Muscle of back (tissue), 11 donors: ENCODE measurements around the gene CAMK2G. TPM values are rescaled to one million over a fixed set of nuclear protein-coding genes. Genes with fewer than 3 reads are reported as not detected.
"Not testable (repeated sequence)": the region's sequence is repeated elsewhere in the genome, so short reads cannot be mapped to it uniquely, and the experiment has no call there.

Experiments used
- DNase-seq, 3 donors: peaks; one replicate each; pipeline versions ENCODE4 v3.0.0 to v3.0.0-alpha.2; 2013
- polyA plus RNA-seq, 10 donors: library from polyadenylated mRNA; unstranded; fragments of 120-200 nt; gene quantifications; one replicate each; pipeline ENCODE4 v1.2.1, GENCODE V29; 2013; ENCODE audit not compliant: insufficient read length in 10 of 10

Gene CAMK2G
- polyA plus RNA-seq, 10 donors, result 20.6 to 33.8 (median 28.1) TPM

GRCh38 chr10:73905256-73906020 is 31.1 kb upstream of the CAMK2G start:
- DNase-seq, result no peak

GRCh38 chr10:73902351-73902750 is 28.0 kb upstream of the CAMK2G start:
- no peak for DNase-seq

- no peak for DNase-seq
Observed at GRCh38 chr10:73901261-73901660, 26.9 kb upstream of the CAMK2G start.

GRCh38 chr10:73900064-73900463 is 25.7 kb upstream of the CAMK2G start:
- no peak for DNase-seq

- DNase-seq, result peak in 1 of 3 donors; percentile 70
Observed at GRCh38 chr10:73899423-73899822, 25.1 kb upstream of the CAMK2G start.

- no peak for DNase-seq
Observed at GRCh38 chr10:73898730-73899410, 24.5 kb upstream of the CAMK2G start.

GRCh38 chr10:73897693-73898092 is 23.3 kb upstream of the CAMK2G start:
- DNase-seq, result no peak

- not testable (repeated sequence) for DNase-seq
Observed at GRCh38 chr10:73895381-73895780, 21.0 kb upstream of the CAMK2G start.

- no peak for DNase-seq
Observed at GRCh38 chr10:73894245-73894971, 20.1 kb upstream of the CAMK2G start.

- DNase-seq, result no peak
Observed at GRCh38 chr10:73893426-73893825, 19.1 kb upstream of the CAMK2G start.

GRCh38 chr10:73892310-73893030 is 18.1 kb upstream of the CAMK2G start:
- DNase-seq, result no peak

- DNase-seq, result no peak
Observed at GRCh38 chr10:73891540-73891939, 17.2 kb upstream of the CAMK2G start.

- DNase-seq, result not testable (repeated sequence)
Observed at GRCh38 chr10:73890830-73891229, 16.5 kb upstream of the CAMK2G start.

- no peak for DNase-seq
Observed at GRCh38 chr10:73890261-73890660, 15.9 kb upstream of the CAMK2G start.

- DNase-seq, result not testable (repeated sequence)
Observed at GRCh38 chr10:73889416-73889815, 15.1 kb upstream of the CAMK2G start.

GRCh38 chr10:73889014-73889413 is 14.7 kb upstream of the CAMK2G start:
- peak in 2 of 3 donors; percentile 52 to 69 for DNase-seq

GRCh38 chr10:73888514-73888913 is 14.2 kb upstream of the CAMK2G start:
- peak in 1 of 3 donors; percentile 56 for DNase-seq

- peak; percentile 88 to 94 (median 90) for DNase-seq
Observed at GRCh38 chr10:73887294-73888039, 13.1 kb upstream of the CAMK2G start.

- peak in 2 of 3 donors; percentile 26 to 57 for DNase-seq
Observed at GRCh38 chr10:73886661-73887293, 12.4 kb upstream of the CAMK2G start.

- DNase-seq, result peak; percentile 81 to 92 (median 87)
Observed at GRCh38 chr10:73886085-73886529, 11.8 kb upstream of the CAMK2G start.
